NCI-H128 (cell line): ENCODE results near the gene CFHR2.

ENCODE experiments used
- DNase-seq: peaks from one replicate; lab custom pipeline; 2025; ENCODE audit not compliant: unreplicated experiment; lab: John Stamatoyannopoulos, UW

CFHR2 gene

GRCh38 chr1:196997423-196997822, 53.9 kb downstream of the CFHR2 start:
- DNase-seq, result no peak

GRCh38 chr1:197001828-197002227, 58.3 kb downstream of the CFHR2 start:
- DNase-seq, result no peak

GRCh38 chr1:197003132-197003531, 59.6 kb downstream of the CFHR2 start:
- DNase-seq, result no peak

- DNase-seq, result no peak
These were observed 65.3 kb downstream of the CFHR2 start for GRCh38 chr1:197008861-197009260.
